Left ventricle myocardium inferior (tissue), 1 donor: ENCODE results near the gene MRPL28. TPM values are rescaled to one million over a fixed set of nuclear protein-coding genes. Genes with fewer than 3 reads are reported as not detected.
"Not testable (repeated sequence)": the region's sequence is repeated elsewhere in the genome, so short reads cannot be mapped to it uniquely, and the experiment has no call there.

Source experiments
- DNase-seq: peaks from one replicate; pipeline ENCODE4 v3.0.0-alpha.2; 2020
- H3K27ac ChIP-seq: fragments of 200-600 bp; replicated peaks from 2 replicates; pipeline ENCODE4 v1.8.0; 2021
- H3K27me3 ChIP-seq: fragments of 200-600 bp; 2 replicates; pipeline ENCODE4 v1.8.0; 2021; ENCODE audit warnings: low read depth
- H3K36me3 ChIP-seq: fragments of 200-600 bp; 2 replicates; pipeline ENCODE4 v1.8.0; 2021
- H3K4me1 ChIP-seq: fragments of 200-600 bp; 2 replicates; pipeline ENCODE4 v1.8.0; 2021
- H3K4me3 ChIP-seq: fragments of 200-600 bp; 2 replicates; pipeline ENCODE4 v1.8.0; 2021; ENCODE audit warnings: mild to moderate bottlenecking, moderate library complexity
- H3K9me3 ChIP-seq: fragments of 200-600 bp; replicated peaks from 2 replicates; pipeline ENCODE4 v1.8.0; 2021
- intact Hi-C: fragments of 100-400 bp; cut with micrococcal nuclease; formaldehyde crosslinking; loops from one replicate; pipeline ENCODE4 v1.11.0; 2022
- total RNA-seq: library from RNA; stranded (reverse); fragmentation: NEBNext Ultra II Directional; extraction: Animal tissue kit (Norgen Biotek cat#: 25700); gene quantifications from one replicate; pipeline ENCODE4 v1.2.1, GENCODE V29; 2021
- TF ChIP-seq, protein P1 (sequence below): fragments of 200-600 bp; IDR thresholded peaks from 2 replicates; pipeline ENCODE4 v1.8.0; 2021; ENCODE audit warnings: antibody characterized with exemption, mild to moderate bottlenecking, borderline replicate concordance
- donor health status: DM: no; HTN: yes; CAD: no; lungs with severe emphysema.

MRPL28 gene
- total RNA-seq, 1 donor from 2014 or later, result 76.1 TPM

DNA sequence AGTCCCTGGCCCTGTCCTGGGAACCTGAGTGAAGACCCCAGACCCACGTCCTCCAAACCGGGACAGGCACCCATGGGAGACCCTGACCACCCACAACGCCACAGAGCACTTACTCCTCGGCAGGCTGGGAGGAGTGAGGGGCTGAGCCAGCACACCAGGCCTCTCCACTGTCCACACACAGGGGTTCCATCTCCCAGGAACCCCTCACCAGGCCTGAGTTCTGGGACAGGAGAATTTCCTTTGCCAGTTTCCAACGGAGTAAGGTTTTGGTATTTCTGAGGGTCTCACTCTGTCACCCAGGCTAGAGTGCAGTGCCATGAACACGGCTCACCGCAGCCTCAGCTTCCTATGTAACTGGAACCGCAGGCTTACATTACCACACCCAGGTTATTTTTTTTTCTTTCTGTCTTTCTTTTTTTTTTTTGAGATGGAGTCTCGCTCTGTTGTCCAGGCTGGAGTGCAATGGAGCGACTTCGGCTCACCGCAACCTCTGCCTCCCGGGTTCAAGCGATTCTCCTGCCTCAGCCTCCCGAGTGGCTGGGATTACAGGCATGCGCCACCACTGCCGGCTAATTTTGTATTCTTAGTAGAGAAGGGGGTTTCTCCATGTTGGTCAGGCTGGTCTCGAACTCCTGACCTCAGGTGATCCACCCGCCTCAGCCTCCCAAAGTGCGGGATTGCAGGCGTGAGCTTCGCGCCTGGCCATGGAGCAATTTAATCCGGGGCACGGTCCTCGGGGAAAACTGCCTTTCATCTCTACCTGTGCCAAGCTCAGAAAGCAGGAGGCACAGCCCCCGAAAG is 9.8 kb upstream of the MRPL28 start:
- Histone ChIP-seq H3K9me3 (no peaks in the 10 kb centered on the region), H3K27me3 (no peaks in the 10 kb centered on the region), H3K4me1 (peaks cover 59% of the 10 kb centered on the region), H3K27ac (no peak overlapping the region), H3K36me3 (peaks cover 24% of the 10 kb centered on the region), H3K4me3 (peak overlapping the region; percentile 77)
- TF ChIP-seq, protein P1, sequence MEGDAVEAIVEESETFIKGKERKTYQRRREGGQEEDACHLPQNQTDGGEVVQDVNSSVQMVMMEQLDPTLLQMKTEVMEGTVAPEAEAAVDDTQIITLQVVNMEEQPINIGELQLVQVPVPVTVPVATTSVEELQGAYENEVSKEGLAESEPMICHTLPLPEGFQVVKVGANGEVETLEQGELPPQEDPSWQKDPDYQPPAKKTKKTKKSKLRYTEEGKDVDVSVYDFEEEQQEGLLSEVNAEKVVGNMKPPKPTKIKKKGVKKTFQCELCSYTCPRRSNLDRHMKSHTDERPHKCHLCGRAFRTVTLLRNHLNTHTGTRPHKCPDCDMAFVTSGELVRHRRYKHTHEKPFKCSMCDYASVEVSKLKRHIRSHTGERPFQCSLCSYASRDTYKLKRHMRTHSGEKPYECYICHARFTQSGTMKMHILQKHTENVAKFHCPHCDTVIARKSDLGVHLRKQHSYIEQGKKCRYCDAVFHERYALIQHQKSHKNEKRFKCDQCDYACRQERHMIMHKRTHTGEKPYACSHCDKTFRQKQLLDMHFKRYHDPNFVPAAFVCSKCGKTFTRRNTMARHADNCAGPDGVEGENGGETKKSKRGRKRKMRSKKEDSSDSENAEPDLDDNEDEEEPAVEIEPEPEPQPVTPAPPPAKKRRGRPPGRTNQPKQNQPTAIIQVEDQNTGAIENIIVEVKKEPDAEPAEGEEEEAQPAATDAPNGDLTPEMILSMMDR, result no peak
- intact Hi-C loops, result no loop called here
- DNase-seq, result no peak

DNA sequence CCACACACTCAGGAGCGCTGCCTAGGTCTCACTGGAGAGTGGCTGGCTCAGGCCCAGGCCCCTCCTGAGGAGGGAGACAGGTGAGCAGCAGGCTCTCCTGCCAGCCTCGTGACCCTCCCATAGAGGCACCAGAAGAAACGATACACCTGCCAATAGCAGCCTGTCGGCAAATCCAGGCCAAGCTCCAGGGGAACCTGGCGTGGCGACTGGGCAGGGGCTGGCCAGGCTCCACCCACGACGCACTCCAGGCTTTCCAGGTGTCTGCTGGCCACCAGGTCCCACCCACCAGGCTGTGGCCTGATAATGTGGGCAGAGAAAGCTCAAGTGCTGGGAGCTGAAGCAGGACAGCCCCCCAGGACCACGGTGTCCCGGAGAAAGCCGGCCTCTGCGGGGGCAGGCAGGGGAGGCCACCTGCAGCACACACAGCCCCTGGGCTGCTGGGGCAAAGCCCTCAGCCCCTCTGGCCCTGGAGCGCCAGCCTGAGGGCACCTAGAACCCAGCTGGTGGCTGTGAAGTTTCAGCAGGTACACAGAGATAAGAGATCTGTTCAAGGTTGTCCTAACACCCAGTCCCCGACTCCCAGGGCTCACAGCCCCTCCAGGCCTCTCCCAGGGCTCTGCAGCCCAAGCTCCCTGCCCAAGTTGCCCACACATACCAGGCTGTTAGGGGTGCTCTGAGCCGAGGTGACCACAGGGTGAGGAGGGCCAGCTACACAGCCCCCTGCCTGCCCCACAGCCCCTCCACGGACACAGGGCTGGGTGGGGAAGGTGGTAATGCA is 9.0 kb upstream of the MRPL28 start:
- TF ChIP-seq, protein P1, result no peak
- intact Hi-C loops, result no loop called here
- Histone ChIP-seq H3K4me1 (peaks cover 53% of the 10 kb centered on the region), H3K9me3 (no peaks in the 10 kb centered on the region), H3K36me3 (peaks cover 32% of the 10 kb centered on the region), H3K4me3 (no peak overlapping the region), H3K27me3 (no peaks in the 10 kb centered on the region), H3K27ac (no peak overlapping the region)
- DNase-seq, result no peak

DNA sequence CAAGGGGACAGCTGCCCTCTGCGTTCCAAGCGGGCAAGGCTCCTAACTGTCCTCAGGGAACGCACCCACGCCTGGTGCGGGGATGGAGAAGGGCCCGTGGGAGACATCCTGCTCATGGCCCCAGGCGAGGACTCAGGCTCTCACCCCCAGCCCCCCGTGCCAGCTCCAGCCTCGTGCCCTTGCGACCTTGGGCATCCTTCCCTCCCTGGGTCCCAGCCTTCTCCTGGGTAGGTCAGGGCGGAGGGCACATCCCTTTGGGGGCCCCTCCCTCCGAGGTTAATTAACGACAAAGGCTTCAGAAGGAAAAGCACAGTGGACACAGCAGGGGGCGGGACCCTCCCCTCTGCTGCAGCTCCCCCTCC is 8.5 kb upstream of the MRPL28 start:
- peaks cover 37% of the 10 kb centered on the region for H3K36me3 ChIP-seq
- no peaks in the 10 kb centered on the region for H3K27me3 ChIP-seq
- no peaks in the 10 kb centered on the region for H3K9me3 ChIP-seq
- no peak overlapping the region for H3K27ac ChIP-seq
- intact Hi-C loops, result no loop called here
- no peak overlapping the region for H3K4me3 ChIP-seq
- peaks cover 47% of the 10 kb centered on the region for H3K4me1 ChIP-seq
- no peak for DNase-seq
- TF ChIP-seq, protein P1, result no peak

DNA sequence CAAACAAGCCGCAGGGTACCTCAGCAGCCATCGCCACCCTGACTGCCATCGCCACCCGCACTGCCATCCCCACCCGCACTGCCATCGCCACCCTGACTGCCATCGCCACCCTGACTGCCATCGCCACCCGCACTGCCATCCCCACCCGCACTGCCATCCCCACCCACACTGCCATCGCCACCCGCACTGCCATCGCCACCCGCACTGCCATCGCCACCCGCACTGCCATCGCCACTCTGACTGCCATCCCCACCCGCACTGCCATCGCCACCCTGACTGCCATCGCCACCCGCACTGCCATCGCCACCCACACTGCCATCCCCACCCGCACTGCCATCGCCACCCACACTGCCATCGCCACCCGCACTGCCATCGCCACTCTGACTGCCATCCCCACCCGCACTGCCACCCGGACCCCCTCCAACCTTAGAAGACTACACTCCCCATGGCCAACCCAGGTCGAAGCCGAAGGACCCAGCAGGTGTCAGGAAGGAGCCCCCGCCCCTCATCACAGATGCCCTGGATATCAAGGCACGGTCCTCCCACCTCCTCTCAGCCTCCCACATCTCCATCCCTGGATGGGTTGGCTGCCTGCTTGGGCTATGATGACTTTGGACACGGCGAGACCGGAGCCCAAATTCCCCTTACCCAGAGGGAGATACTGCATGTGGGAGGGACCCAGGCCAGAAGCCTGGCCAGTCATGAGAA is 7.9 kb upstream of the MRPL28 start:
- intact Hi-C loops, H3K9me3 ChIP-seq, H3K4me3 ChIP-seq, H3K27ac ChIP-seq, DNase-seq, H3K27me3 ChIP-seq: not testable (repeated sequence)
- Histone ChIP-seq H3K36me3 (peaks cover 39% of the 10 kb centered on the region), H3K4me1 (peaks cover 42% of the 10 kb centered on the region)

DNA sequence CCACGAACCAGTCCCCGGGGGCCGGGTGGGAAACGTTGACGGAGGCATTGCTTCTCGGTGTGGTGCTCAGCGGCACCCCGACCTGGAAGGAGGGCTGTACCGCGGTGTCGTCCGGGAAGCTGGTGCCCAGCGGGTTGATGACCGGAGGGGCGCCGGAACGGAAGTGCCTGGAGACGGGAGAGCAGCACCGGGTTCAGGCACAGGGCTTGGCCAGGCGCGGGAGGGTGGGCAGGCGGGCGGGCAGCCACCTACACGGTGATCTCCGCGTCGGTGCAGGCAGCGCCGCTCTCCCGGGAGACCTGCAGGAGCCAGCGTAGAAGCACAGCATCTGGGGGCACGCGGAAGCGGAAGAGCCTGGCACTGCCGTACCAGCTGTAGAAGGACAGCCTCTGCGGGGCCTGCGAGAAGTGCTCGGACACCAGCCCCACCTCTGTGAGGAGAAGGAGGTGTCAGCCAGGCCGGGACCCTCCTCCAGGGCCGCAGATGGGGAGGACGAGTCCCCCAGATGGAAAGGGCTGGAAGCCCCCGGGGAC is 7.1 kb upstream of the MRPL28 start:
- Histone ChIP-seq H3K4me3 (no peak overlapping the region), H3K4me1 (peaks cover 34% of the 10 kb centered on the region), H3K27me3 (no peaks in the 10 kb centered on the region), H3K9me3 (no peaks in the 10 kb centered on the region), H3K36me3 (peaks cover 46% of the 10 kb centered on the region), H3K27ac (no peak overlapping the region)
- intact Hi-C loops, result no loop called here
- TF ChIP-seq, protein P1, result no peak
- no peak for DNase-seq
